K562 treated with DMSO at 1 percent for 4 hours (cell line): ENCODE data around the gene PPP1R10. TPM values are rescaled to one million over a fixed set of nuclear protein-coding genes. Genes with fewer than 3 reads are reported as not detected.

ENCODE experiments used
- total RNA-seq: library from RNA; unstranded; fragments of 300-600 nt; gene quantifications from 2 replicates; pipeline ENCODE4 v1.2.3, GENCODE V29; 2022; ENCODE audit not compliant: insufficient read depth

Gene PPP1R10
- 20.4 and 26.4 TPM in 2 replicates for total RNA-seq

DNA sequence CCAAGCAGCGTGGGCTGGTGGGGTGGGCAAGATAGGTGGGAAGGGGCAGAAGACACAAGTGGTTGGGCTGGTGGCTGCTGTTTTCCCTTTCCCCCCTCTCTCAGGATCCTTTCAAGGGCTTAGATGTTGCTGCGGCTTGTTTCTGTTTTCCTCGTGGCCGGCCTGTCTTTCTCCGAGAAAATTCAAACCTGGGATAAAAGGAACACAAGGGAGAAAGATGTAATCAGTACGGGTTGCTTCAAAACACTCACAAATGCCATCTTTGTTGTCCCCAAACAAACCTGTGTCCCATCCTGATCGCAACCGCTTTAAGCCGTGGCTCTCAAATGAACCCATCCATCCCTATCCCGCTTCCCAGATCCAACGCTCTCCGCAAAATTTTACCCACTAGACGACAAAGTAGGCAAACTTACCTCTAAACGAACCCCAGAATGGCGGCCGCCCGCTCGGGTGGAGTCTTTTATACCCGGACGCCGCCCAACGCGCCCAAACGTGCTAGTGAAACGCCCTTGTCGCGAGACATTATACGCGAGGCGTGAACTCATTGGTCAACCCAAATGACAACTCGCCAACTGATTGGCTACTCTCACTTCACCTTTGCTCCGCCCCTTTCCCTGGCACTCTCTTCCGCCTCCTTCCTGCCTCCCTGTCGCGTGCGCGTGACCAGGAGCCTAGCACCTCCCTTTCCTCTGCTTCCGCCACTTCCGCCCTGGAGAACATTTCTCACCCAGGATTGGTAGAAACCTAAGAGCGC is at the start of gene PPP1R10:
Gene PPP1R10 (minus strand): TSS at position 433 of the 754 bp plus-strand sequence. CDS start 7,299 bp downstream, outside the sequence.

GRCh38 chr6:30646450-30647241 is 29.6 kb upstream of the PPP1R10 start, which contains the start of gene C6orf136:
TSS of gene C6orf136 (plus strand) at chr6:30647133. CDS start at chr6:30647232, 99 bp downstream.

GRCh38 chr6:30626484-30627366 is 9.7 kb upstream of the PPP1R10 start, which contains the start of gene ATAT1:
TSS of gene ATAT1 (plus strand) at chr6:30626874.

GRCh38 chr6:30617565-30618269 is 674 bp upstream of the PPP1R10 start, which contains the start of gene MRPS18B:
TSS of gene MRPS18B (plus strand) at chr6:30617840. CDS start at chr6:30617866, 26 bp downstream.

GRCh38 chr6:30571075-30571761 is 45.8 kb downstream of the PPP1R10 start, which contains the start of gene ABCF1:
TSS of gene ABCF1 (plus strand) at chr6:30571442. CDS start at chr6:30571488, 46 bp downstream.

GRCh38 chr6:30556906-30557682 is 59.9 kb downstream of the PPP1R10 start, which contains the start of gene PRR3:
TSS of gene PRR3 (plus strand) at chr6:30557295. CDS start at chr6:30557345, 50 bp downstream.

GRCh38 chr6:30556066-30556905 is 60.8 kb downstream of the PPP1R10 start, which contains the start of gene GNL1:
TSS of gene GNL1 (minus strand) at chr6:30556489. CDS start at chr6:30556203, 286 bp downstream.

Other genes starting within 250 kb of the PPP1R10 start
- gene HLA-E, start 127.7 kb downstream of the PPP1R10 start, total RNA-seq: 110 and 121 TPM in 2 replicates
- 41.6 and 44.0 TPM in 2 replicates for gene GNL1, start 60.8 kb downstream of the PPP1R10 start, total RNA-seq
- 7.8 and 8.7 TPM in 2 replicates for gene PRR3, start 59.9 kb downstream of the PPP1R10 start, total RNA-seq
- 87.2 and 92.7 TPM in 2 replicates for gene ABCF1, start 45.8 kb downstream of the PPP1R10 start, total RNA-seq
- gene MRPS18B, start 597 bp upstream of the PPP1R10 start, total RNA-seq: 86.9 and 98.3 TPM in 2 replicates
- 3.0 and 4.6 TPM in 2 replicates for gene ATAT1, start 9.6 kb upstream of the PPP1R10 start, total RNA-seq
- 25.0 and 26.8 TPM in 2 replicates for gene C6orf136, start 29.9 kb upstream of the PPP1R10 start, total RNA-seq
- 46.5 and 54.7 TPM in 2 replicates for gene DHX16, start 55.8 kb upstream of the PPP1R10 start, total RNA-seq
- gene PPP1R18, start 69.4 kb upstream of the PPP1R10 start, total RNA-seq: 80.7 and 94.0 TPM in 2 replicates
- gene NRM, start 73.7 kb upstream of the PPP1R10 start, total RNA-seq: 23.6 and 32.0 TPM in 2 replicates
- gene MDC1, start 100.0 kb upstream of the PPP1R10 start, total RNA-seq: 57.9 and 63.3 TPM in 2 replicates
- 1,432 and 1,624 TPM in 2 replicates for gene TUBB, start 103.1 kb upstream of the PPP1R10 start, total RNA-seq
- 294 and 327 TPM in 2 replicates for gene FLOT1, start 125.4 kb upstream of the PPP1R10 start, total RNA-seq
- gene IER3, start 127.3 kb upstream of the PPP1R10 start, total RNA-seq: 45.5 and 66.2 TPM in 2 replicates